Suprapubic skin (tissue), 3 donors: Measurements from ENCODE around the gene CSTF2T.

Experiments used
- POLR2AphosphoS5 ChIP-seq, 3 donors: sonication (generic); formaldehyde crosslinking; IDR thresholded peaks; one replicate each; pipeline ENCODE4 v1.6.1; 2017; ENCODE audit warnings: antibody characterized with exemption in 3 of 3
- TF ChIP-seq, protein P1 (sequence below), 2 donors: fragments of 200-600 bp in 1 of 2; fragments of 450-650 bp in 1 of 2; sonication (generic) in 1 of 2; IDR thresholded peaks; one replicate each; pipeline ENCODE4 v1.5.1; 2016 to 2019; ENCODE audit warnings: antibody characterized with exemption in 2 of 2, mild to moderate bottlenecking in 1 of 2, moderate library complexity in 1 of 2

- TF ChIP-seq, protein P1, sequence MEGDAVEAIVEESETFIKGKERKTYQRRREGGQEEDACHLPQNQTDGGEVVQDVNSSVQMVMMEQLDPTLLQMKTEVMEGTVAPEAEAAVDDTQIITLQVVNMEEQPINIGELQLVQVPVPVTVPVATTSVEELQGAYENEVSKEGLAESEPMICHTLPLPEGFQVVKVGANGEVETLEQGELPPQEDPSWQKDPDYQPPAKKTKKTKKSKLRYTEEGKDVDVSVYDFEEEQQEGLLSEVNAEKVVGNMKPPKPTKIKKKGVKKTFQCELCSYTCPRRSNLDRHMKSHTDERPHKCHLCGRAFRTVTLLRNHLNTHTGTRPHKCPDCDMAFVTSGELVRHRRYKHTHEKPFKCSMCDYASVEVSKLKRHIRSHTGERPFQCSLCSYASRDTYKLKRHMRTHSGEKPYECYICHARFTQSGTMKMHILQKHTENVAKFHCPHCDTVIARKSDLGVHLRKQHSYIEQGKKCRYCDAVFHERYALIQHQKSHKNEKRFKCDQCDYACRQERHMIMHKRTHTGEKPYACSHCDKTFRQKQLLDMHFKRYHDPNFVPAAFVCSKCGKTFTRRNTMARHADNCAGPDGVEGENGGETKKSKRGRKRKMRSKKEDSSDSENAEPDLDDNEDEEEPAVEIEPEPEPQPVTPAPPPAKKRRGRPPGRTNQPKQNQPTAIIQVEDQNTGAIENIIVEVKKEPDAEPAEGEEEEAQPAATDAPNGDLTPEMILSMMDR (IDR thresholded peaks at IDR 0.05): no peak
- TF ChIP-seq POLR2AphosphoS5 (IDR thresholded peaks at IDR 0.05): no peak
Measured at GRCh38 chr10:51696251-51696650, 3.1 kb downstream of the CSTF2T start.
